Activated CD4-positive, alpha-beta T cell treated with anti-CD3 and anti-CD28 coated beads for 48 hours (primary cell): ENCODE measurements around the gene TRRAP.
"Not testable (repeated sequence)": the region's sequence is repeated elsewhere in the genome, so short reads cannot be mapped to it uniquely, and the experiment has no call there.

Experiments used
- DNase-seq: peaks from one replicate; pipeline ENCODE4 v3.0.0-alpha.2; 2020

The TRRAP gene

DNA sequence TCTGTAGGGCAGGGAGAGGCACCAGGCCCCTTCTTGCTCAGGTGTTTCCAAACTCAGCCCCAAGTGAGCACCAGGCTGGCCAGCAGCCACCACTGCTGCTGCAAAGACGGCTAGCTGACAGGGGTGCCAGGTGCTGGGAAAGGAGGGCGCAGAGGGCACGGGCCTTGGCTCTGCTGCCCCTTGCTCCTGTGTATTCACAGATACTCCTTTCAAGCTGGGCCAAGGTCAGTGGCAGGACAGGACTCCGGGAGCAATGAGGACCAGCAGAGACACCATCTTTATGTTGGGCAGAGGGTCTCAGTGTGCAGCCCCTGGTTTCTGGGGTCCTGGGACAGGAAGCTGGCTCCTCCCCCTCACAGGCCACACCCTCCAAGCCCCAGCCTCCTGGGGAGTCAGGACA lies 155.4 kb downstream of the TRRAP start:
- no peak for DNase-seq

DNA sequence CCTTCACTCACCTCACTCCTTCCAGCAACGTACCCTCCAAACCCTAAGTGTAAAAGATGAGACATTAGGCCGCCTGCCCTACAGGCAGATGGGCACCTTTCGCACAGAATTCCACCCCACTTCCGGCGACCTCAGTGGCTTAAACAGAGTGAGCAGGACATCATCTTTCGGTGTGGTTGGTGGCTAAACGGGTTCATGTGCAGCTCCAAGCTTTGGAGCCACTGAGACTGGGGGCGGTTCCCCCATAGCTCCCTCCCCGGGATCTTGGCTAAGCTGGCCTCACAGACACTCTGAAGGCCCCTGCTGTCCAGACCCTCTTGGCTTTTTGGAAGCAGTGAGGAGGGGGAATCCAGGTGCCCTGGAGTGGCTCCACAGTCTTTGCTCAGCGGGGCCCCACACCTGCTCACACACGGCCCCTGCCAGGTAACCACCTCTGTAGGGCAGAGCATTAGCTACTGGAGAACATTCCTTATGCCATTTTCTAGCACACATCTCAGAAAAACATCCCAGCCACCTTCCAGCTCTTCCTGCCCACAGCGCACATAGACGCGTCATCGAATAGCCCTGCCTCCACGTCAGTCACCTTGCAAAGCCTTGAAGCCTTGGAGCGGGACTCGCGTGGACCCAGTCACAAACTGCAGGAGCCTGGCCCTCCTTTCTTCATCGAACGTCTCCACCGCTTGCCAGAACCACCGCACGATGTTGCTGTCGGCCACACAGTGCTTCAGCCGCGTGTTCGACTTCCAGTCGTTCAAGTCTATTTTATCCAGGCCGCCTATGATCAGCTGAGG lies 156.8 kb downstream of the TRRAP start:
- DNase-seq, result no peak

DNA sequence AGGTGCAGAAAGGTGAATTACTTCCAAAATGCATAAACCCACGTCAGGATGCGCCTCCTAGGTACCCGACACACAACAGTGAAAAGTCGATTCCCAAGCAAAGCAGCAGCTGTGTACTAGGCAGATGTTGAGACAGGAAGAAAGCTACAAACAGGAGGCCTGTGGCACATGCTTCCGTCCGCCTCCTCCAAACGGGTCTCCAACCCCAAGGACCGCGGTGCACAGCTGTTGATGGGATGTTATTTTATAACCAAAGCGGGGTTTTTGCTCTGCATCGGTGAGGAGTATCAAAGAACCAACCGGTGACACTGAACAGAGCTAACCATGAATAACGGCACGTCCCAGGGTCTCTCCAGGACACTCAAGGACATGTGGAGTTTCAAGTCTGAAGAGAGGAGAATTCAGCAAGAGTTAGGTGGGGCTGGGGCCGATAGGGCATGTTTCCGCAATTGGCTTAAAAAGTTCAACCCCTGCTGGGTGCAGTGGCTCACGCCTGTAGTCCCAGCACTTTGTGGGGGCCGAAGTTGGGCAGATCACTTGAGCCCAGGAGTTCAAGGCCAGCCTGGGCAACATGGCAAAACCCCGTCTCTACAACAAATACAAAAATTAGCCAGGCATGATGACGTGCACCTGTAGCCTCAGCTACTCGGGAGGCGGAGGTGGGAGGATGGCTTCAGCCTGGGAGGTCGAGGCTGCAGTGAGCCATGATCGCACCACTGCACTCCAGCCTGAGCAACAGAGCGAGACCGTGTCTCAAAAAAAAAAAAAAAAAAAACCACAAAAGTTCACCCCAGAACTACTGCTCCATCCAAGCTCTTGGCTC lies 157.6 kb downstream of the TRRAP start:
- DNase-seq, result no peak

DNA sequence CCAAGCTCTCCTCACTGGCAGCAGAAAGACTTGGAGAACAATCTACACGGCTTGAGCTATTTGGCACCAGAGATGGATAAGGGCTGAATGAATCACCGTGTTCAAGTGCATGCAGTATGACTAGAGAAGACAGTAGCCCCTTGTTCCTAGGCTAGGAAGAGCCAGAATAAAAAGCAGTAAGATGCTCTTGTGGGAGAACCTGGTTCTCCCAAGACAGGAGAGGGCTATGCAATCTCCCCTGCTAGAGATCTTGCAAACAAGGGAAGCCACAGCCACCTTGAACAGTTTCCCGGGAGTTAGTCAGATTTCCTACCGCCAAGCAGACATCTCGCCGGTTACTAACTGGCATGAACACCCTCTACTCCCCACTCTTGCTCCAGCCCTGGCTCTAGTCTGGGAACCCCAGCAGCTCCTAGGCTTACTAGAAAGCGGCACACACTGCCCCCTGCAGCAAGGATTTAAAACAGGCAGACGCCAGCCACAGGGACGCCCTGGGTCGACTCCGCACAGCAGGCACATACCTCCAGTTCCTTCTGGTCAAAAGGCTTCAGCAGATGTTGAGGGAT lies 158.3 kb downstream of the TRRAP start:
- DNase-seq, result peak; percentile 20

DNA sequence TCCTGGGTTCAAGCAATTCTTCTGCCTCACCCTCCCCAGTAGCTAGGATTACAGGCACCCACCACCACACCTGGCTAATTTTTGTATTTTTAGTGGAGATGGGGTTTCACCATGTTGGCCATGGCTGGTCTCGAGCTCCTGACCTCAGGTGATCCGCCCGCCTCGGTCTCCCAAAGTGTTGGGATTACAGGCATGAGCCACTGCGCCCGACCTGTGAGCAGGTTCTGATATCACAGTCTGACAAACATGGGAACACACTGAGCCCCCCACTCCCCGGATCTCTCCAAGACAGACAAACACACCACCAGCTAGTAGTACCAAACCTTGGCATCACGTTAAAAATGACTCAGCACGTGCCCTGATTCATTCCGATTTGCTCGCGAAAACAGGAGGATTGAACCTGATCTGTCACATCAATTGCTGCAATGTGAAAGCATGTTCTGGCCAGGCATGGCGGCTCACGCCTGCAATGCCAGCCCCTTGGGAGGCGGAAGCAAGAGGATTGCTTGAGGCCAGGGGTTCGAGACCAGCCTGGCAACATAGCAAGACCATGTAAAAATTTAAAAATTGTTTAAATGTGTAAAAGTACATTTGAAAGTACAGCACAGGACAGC lies 159.1 kb downstream of the TRRAP start:
- no peak for DNase-seq

DNA sequence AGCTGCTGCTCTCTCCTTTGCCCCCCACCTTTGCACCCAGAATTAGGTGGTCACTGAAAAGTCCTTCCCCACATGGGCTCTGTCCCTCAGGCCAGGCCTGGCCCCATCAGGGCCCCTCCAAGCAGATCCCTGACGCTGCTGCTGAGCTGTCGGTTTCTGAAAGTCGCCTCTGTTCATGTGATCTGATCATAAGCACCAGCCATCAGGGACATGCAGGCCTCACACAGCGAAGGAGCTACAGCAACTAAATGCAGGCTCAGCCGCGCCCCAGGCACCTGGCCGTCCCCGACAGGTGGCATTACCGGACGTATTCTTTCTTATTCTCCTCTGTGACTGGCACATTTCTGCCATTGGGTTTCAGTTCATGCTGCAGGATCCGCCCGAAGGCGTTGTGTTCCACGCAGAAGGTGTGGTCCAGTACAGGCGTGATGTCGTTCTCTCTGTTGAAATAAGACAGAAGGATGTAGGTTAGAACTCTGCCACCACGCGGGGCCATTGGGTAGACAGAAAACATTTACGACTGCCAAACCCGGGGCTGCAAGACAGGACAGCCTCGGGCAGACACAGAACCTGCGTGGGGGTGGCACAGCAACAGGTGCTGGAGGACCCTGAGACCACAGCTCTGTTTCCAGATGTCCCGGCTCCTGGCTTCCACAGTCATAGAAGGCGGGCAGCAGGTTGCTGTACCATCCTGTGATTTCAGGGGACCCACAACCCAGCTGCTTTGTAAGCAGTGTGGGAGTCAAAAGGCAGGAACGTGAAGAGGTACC lies 159.9 kb downstream of the TRRAP start:
- DNase-seq, result no peak

DNA sequence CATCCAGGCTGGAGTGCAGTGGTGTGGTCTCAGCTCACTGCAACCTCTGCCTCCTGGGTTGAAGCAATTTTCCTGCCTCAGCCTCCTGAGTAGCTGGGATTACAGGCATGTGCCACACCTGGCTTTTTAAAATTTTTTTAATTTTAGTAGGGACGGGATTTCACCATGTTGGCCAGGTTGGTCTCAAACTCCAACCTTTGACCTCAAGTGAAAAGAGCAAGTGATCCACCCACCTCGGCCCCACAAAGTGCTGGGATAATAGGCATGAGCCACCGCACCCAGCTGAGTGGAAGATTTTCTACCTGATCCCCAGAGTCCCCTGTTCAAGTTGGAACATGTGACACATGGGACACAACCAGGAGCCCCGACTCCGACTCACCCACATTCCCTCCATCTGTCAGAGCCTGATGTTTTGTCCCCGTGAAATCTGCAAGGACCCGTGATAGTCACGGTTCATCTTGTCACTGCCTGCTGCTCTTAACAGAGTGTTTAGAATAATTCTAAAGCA lies 161.1 kb downstream of the TRRAP start:
- DNase-seq, result no peak

DNA sequence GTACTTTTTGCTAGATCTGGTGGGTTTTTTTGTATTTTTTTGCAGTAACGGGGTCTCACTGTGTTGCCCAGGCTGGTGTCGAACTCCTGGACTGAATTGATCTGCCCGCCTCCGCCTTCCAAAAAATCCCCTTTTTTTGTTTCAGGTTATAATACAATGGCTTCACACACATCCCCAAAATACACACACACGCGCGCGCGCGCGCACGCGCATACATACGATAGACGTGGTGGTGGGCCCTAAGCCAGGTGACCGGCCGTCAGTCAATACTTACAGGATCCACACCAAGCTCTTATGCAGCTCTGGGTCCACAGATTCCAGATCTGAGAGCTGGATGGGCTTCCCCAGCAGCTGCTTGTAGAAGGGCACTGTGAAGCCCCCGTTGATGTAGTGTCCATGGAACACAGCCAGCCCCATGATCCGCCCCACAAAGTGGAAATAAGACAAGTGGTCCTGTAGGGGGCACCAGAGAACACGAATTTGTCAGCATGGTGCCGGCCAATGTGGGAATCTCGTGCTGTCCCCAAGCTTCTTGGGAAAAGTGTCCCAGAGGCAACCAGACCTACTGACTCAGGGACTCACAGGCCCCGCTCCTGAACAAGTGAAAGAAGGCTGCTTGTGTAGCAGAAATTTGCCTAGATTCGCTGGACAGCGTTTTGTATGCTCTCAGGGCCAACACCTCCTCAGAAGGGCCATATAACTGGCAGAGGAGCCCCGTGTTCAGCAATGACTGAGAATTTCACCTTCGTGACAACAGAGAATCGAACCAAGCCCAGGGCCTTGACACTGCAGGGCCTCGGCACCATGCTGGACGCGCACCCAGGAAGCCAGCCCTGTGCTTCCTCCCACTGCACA lies 162.0 kb downstream of the TRRAP start:
- peak; percentile 68 for DNase-seq

DNA sequence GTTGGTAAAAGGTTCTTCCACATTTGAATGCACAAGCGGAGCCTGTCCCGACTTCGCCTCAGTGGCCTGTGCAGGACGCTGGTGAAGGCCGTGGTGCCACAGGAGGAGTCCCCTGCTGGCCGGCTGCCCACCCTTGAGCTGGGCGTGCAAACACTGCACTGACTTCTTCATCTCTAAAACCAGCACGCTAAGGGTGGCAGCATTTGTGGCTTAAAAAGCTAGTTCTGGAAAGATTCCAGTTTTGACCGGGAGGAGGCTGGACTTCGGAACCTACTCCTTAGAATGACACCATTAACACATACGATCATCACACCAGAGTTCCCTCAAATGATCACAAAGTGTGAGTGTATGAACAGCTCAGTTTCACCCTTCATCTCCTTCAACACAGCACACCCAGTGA lies 163.2 kb downstream of the TRRAP start:
- DNase-seq, result no peak

DNA sequence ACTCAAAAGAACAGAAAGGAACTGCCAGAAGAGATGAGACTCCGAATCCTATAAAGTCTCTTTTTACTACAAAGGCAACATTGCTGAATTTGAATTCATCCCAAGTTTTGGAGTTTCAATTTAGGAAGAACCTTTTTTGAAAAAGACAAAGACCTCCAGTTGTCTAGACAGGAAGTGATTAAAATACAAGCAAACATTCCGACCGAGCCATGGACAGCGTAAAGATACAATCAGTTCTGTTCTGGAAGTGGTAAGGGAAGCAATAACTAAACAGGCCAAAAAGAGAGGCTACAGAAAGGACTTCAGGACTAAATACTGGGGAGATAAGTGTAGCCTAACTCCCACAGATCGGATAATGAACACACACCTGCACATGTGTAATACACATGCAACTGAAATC lies 164.6 kb downstream of the TRRAP start:
- DNase-seq, result no peak

DNA sequence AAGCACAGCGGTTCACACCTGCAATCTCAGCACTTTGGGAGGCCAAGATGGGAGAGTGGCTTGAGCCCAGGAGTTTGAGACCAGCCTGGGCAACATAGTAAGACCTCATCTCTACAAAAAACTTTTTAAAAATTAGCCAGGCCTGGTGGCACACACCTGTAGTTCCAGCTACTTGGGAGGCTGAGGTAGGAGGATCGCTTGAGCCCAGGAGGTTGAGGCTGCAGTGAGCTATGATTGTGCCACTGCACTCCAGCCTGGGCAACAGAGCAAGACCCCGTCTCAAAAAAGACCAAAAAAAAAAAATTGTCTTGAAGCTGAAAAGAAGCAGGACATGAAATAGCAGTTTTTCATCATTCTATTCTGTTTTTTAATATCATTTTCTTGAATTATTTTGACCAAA lies 166.5 kb downstream of the TRRAP start:
- not testable (repeated sequence) for DNase-seq

DNA sequence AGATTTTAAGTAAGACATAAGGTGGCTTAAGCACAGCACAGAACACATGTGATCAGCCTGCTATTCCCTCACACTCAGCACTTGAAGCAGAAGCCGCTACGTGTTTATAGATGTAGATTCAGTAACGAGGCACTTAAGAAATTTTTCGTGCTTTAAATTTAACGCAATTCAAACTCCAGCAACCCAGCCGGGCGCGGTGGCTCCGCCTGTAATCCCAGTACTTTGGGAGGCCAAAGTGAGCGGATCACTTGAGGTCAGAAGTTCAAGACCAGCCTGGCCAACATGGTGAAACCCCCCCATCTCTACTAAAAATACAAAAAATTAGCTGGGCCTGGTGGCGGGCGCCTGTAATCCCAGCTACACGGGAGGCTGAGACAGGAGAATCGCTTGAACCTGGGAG lies 167.9 kb downstream of the TRRAP start:
- DNase-seq, result not testable (repeated sequence)

DNA sequence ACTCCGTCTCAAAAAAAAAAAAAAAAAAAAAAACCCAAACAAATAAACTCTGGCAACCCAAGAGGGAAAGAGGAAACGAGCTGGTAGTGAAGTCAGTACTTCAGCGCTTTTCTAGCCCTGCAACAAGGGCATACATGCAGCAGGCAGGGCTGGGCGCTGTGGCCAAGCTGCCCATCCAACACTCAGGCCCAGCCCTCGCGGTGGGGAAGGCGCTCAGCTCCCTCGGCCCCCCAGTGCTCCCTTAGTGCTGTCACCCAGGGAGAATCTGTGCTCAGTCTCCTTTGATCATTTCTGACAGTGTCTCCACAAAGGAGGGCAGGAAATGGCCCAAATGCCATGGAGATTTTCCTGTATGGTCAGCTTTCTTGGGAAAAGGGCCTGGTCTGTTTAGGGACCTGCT lies 168.4 kb downstream of the TRRAP start:
- DNase-seq, result no peak

DNA sequence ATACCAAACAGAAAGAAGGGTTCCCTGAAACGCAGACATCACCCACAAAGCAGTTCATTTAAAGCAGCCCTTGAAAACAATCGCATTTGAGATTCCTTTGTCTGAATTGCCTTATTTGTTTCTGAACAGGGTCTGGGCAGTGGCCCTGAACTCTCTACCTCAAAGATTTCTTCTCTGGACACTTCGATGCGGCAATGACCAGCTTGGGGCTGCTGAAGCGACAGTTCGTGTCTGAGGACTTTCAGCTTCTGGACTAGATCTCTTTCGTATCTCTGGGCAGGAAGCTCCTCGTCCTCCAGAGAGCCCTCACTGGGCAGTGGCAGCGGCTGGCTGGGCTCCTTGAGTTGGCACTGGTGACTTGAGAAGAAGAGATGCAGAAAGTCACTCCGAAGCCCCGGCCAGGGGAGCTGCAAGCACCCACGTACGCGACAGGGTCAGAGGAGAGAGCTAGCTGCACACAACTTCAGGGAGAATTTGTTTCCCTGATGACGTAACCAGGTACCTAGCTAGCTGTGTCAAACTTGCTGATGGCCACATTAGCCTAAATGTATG lies 169.3 kb downstream of the TRRAP start:
- no peak for DNase-seq

DNA sequence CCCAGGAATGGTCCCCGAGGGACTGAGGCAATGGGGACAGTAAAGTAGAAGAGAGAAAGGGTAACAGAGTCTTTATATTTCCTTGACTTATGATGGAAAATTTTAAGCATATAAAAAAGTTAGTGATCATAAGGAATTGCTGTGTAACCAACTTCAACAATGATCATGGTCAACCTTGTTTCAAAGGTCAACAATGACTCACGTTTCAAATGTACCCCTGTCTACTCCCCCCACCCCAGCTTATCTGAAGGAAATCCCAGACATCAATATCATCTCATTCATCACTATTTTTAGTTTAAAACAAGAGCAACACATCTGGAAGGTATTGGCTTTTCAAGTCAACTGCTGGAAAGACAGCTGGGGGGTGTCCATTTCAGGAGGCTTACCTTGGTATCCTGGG lies 172.6 kb downstream of the TRRAP start:
- DNase-seq, result no peak

DNA sequence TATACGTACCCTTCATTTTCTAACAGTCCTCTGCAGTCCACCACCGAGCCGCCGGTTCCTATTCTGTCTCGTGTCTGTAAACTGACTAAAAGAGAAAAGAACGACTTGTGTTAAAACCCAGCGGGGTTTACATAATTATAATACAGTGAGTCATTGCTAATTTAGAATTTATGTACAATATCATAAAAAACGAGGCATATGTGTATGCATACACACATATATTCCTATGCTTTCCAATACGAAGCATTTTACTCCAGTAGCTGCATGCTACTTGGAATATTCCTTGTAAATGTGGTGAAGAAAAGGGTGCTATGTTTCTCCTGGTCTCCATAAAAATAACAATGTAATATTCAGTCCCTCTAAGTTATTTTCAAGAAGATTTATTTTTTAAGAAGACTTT lies 176.4 kb downstream of the TRRAP start:
- no peak for DNase-seq

DNA sequence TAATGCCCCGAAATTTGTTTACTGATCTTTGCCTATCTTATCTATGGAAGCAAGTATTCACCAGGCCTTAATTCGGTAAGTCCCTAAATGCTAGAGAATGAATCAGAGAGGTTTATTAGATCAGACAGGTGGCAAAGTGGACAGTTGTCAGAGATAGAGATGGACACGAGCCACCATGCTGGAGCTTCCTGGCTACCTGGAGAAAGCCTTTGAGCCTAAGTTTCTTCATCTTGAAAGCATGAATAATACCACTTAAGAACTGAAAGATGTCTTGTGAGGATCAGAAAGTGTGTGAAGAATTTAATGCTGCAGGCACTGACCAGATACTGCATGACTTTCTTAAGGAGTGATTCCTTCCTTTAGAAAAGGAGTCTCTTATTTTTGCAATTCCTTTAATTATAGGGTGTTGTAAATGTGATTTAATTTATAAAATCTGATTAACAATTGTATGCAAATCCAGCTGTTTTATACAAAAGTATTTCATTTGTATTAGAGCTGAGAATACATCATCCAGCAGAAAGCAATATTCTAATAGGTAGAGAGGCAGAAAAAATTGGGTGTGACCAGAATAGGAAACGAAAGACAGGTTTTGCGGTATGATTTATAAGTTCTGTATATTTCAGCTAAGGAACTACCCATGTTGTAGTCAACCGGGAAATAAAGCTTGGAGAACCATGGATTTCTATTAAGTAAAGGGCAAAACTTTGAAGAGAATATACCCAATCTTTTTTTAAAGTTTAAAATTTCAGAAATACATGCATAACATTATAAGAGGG lies 182.9 kb downstream of the TRRAP start:
- DNase-seq, result no peak
